Stimulated activated CD8-positive, alpha-beta memory T cell treated with anti-CD3 and anti-CD28 coated beads, Interleukin-12 subunit alpha, Interleukin-12 subunit beta, amount 100 ng/mL, for 4 hours (primary cell): ENCODE data around the gene GPATCH2.
"Not testable (repeated sequence)": the region's sequence is repeated elsewhere in the genome, so short reads cannot be mapped to it uniquely, and the experiment has no call there.

Experiments
- DNase-seq: peaks from one replicate; pipeline ENCODE4 v3.0.0-alpha.2; 2020; ENCODE audit warnings: low read depth

The GPATCH2 gene

GRCh38 chr1:217443845-217444244, 187.0 kb downstream of the GPATCH2 start:
- no peak for DNase-seq

- no peak for DNase-seq
These were observed 193.5 kb downstream of the GPATCH2 start for GRCh38 chr1:217437376-217437775.

- DNase-seq, result no peak
These were observed 195.7 kb downstream of the GPATCH2 start for GRCh38 chr1:217435204-217435603.

- no peak for DNase-seq
These were observed 197.2 kb downstream of the GPATCH2 start for GRCh38 chr1:217433664-217434063.

- DNase-seq, result no peak
These were observed 198.6 kb downstream of the GPATCH2 start for GRCh38 chr1:217432339-217432738.

GRCh38 chr1:217431395-217431794, 199.5 kb downstream of the GPATCH2 start:
- no peak for DNase-seq

- DNase-seq, result no peak
These were observed 205.5 kb downstream of the GPATCH2 start for GRCh38 chr1:217425422-217425821.

- DNase-seq, result no peak
These were observed 211.7 kb downstream of the GPATCH2 start for GRCh38 chr1:217419194-217419551.

- no peak for DNase-seq
These were observed 212.4 kb downstream of the GPATCH2 start for GRCh38 chr1:217418269-217419193.

- no peak for DNase-seq
These were observed 213.5 kb downstream of the GPATCH2 start for GRCh38 chr1:217417363-217417762.

- no peak for DNase-seq
These were observed 223.3 kb downstream of the GPATCH2 start for GRCh38 chr1:217407534-217408001.

- DNase-seq, result no peak
These were observed 227.7 kb downstream of the GPATCH2 start for GRCh38 chr1:217403026-217403720.

GRCh38 chr1:217402301-217402700, 228.6 kb downstream of the GPATCH2 start:
- DNase-seq, result no peak

- no peak for DNase-seq
These were observed 237.0 kb downstream of the GPATCH2 start for GRCh38 chr1:217393896-217394295.

GRCh38 chr1:217392441-217392840, 238.4 kb downstream of the GPATCH2 start:
- no peak for DNase-seq

GRCh38 chr1:217389895-217390294, 241.0 kb downstream of the GPATCH2 start:
- no peak for DNase-seq

- no peak for DNase-seq
These were observed 242.3 kb downstream of the GPATCH2 start for GRCh38 chr1:217388522-217389065.

- DNase-seq, result not testable (repeated sequence)
These were observed 249.1 kb downstream of the GPATCH2 start for GRCh38 chr1:217381773-217382172.

GRCh38 chr1:217379804-217380203, 251.1 kb downstream of the GPATCH2 start:
- DNase-seq, result not testable (repeated sequence)

- DNase-seq, result no peak
These were observed 251.6 kb downstream of the GPATCH2 start for GRCh38 chr1:217379336-217379735.
